ENCODE measurements around the gene FAAP20.

- TF ChIP-seq CTCF (IDR thresholded peaks at IDR 0.05; ENCODE audit: poor library complexity, severe bottlenecking) (no peak), POLR2AphosphoS5 (IDR thresholded peaks at IDR 0.05) (no peak), SMC3 (conservative IDR thresholded peaks at IDR 0.05; ENCODE audit: poor library complexity) (no peak), EP300 (conservative IDR thresholded peaks at IDR 0.05; ENCODE audit: poor library complexity, severe bottlenecking) (no peak), MXI1 (conservative IDR thresholded peaks at IDR 0.05; ENCODE audit: poor library complexity, severe bottlenecking) (no peak)
- TF ChIP-seq, protein P1, sequence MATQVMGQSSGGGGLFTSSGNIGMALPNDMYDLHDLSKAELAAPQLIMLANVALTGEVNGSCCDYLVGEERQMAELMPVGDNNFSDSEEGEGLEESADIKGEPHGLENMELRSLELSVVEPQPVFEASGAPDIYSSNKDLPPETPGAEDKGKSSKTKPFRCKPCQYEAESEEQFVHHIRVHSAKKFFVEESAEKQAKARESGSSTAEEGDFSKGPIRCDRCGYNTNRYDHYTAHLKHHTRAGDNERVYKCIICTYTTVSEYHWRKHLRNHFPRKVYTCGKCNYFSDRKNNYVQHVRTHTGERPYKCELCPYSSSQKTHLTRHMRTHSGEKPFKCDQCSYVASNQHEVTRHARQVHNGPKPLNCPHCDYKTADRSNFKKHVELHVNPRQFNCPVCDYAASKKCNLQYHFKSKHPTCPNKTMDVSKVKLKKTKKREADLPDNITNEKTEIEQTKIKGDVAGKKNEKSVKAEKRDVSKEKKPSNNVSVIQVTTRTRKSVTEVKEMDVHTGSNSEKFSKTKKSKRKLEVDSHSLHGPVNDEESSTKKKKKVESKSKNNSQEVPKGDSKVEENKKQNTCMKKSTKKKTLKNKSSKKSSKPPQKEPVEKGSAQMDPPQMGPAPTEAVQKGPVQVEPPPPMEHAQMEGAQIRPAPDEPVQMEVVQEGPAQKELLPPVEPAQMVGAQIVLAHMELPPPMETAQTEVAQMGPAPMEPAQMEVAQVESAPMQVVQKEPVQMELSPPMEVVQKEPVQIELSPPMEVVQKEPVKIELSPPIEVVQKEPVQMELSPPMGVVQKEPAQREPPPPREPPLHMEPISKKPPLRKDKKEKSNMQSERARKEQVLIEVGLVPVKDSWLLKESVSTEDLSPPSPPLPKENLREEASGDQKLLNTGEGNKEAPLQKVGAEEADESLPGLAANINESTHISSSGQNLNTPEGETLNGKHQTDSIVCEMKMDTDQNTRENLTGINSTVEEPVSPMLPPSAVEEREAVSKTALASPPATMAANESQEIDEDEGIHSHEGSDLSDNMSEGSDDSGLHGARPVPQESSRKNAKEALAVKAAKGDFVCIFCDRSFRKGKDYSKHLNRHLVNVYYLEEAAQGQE (IDR thresholded peaks at IDR 0.05; ENCODE audit: borderline replicate concordance): no peak
Observed at GRCh38 chr1:2233997-2234761, 39.6 kb upstream of the FAAP20 start.
